ENCODE measurements around the gene ABCB10. TPM values are rescaled to one million over a fixed set of nuclear protein-coding genes. Genes with fewer than 3 reads are reported as not detected.

ABCB10 gene
- total RNA-seq, 4 donors from 2014 or later, result 14.1 to 21.8 (median 18.1) TPM

DNA sequence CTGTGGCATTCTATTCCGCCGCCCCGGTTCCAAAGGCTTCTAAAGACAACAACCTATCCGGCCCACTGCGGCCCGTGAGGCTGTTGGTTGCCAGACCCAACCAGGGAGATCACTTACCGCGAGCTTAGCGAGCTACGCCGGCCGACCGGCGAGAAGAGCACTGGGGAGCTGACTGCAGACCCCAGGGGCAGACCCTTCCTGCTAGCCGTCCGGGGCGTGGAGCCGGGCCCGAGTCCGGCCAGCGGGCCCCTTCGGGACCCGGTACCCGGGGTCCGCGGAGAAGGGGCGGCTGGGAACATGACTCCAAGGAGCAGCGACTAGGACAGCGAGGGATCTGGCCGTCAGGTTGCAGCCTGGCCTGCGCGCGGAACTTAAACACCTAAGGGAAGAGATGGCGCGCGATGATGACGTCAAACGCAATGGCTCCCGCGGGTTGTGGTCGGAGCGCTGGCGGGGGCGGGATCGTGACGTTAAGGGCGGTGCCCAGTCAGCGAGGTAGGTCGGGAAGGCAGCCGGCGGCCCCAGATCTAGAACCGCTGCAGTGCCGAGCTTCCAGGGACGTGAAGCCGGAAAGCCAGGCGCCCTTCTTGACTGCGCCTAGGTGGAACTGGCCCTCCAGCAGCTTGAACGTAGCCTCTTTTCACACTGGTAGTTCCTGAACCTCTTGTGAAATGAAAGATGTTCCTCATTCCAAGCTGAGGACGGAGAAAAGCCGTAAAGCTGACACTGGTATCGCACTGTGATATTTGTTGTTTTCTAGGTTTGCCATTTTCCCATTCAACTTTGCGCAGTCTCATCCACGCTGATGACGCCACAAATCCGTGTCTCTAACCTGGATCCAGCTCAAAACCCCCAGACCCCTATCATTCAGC, 50.3 kb downstream of the ABCB10 start, which contains the start of gene NUP133:
Gene NUP133 (minus strand): TSS at position 391 of the 872 bp plus-strand sequence. CDS start 92 bp downstream, at position 299.
- H3K36me3 ChIP-seq, result peaks cover 0 to 11% of the 10 kb centered on the region in 2 donors
- no peaks in the 10 kb centered on the region for H3K9me3 ChIP-seq
- WGBS, 2 donors (ENCODE audit: low coverage in 1 of 2), result 0 to 4% methylated on average over 4 to 8 of the region's 65 CpGs
- H3K27ac ChIP-seq, result peak within 1 kb of the TSS; percentile 92 to 99 (median 96)
- ATAC-seq, result peak; percentile 99
- H3K27me3 ChIP-seq, result no peaks in the 10 kb centered on the region
- H3K4me1 ChIP-seq, result peaks cover 0 to 24% (median 5%) of the 10 kb centered on the region in 3 donors
- peak; percentile 98 for TF ChIP-seq POLR2AphosphoS5 (IDR thresholded peaks at IDR 0.05)
- TF ChIP-seq EP300 (IDR thresholded peaks at IDR 0.05), result no peak
- peak; percentile 92 to 95 for TF ChIP-seq POLR2A (IDR thresholded peaks at IDR 0.05)
- peak within 1 kb of the TSS; percentile 76 to 98 for H3K4me3 ChIP-seq

DNA sequence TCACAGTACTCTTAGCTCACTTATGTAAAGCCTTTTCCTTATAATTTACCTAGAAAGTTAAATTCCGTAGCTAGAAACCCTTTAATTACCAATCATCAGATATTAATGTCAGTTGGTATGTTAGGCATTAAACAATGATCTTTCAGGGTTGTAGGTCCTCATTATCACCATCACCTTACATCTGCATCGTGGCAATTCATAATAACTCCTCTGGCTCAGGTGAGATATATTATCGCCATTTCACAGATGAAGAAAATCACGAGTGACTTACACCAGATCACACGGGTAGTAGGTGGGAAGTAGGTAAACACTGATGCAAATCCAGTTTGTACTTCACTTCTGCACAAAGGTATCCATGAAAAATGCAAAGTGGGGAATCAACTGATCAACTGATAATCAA, 51.0 kb downstream of the ABCB10 start:
- peak overlapping the region; percentile 76 to 98 for H3K4me3 ChIP-seq
- ATAC-seq, result no peak
- H3K9me3 ChIP-seq, result no peaks in the 10 kb centered on the region
- WGBS, 2 donors (ENCODE audit: low coverage in 1 of 2), result 2 to 4% methylated on average over 5 of the region's 5 CpGs
- peaks cover 0 to 18% of the 10 kb centered on the region in 2 donors for H3K36me3 ChIP-seq
- peaks cover 0 to 24% (median 5%) of the 10 kb centered on the region in 3 donors for H3K4me1 ChIP-seq
- no peaks in the 10 kb centered on the region for H3K27me3 ChIP-seq
- TF ChIP-seq EP300 (IDR thresholded peaks at IDR 0.05) (no peak), POLR2A (IDR thresholded peaks at IDR 0.05) (no peak), POLR2AphosphoS5 (IDR thresholded peaks at IDR 0.05) (no peak)
- TF ChIP-seq, protein P1, sequence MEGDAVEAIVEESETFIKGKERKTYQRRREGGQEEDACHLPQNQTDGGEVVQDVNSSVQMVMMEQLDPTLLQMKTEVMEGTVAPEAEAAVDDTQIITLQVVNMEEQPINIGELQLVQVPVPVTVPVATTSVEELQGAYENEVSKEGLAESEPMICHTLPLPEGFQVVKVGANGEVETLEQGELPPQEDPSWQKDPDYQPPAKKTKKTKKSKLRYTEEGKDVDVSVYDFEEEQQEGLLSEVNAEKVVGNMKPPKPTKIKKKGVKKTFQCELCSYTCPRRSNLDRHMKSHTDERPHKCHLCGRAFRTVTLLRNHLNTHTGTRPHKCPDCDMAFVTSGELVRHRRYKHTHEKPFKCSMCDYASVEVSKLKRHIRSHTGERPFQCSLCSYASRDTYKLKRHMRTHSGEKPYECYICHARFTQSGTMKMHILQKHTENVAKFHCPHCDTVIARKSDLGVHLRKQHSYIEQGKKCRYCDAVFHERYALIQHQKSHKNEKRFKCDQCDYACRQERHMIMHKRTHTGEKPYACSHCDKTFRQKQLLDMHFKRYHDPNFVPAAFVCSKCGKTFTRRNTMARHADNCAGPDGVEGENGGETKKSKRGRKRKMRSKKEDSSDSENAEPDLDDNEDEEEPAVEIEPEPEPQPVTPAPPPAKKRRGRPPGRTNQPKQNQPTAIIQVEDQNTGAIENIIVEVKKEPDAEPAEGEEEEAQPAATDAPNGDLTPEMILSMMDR (IDR thresholded peaks at IDR 0.05), result no peak
- peak overlapping the region; percentile 92 to 99 (median 96) for H3K27ac ChIP-seq

DNA sequence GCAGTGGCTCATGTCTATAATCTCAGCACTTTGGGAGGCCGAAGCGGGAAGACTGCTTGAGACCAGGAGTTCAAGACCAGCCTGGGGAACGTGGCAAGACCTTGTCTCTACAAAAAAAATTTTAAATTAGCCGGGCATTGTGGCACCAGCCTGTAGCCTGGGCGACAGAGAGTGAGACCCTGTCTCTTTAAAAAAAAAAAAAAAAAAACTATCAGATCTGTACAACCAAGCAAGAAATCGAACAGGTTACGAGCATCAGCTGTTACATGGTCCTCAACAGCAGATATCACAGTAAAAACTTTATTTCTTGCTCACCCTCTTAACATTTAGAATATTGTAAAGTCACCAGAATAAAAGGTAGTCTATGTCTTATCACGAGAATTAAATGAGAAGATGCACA, 51.9 kb downstream of the ABCB10 start:
- Histone ChIP-seq H3K27me3 (no peaks in the 10 kb centered on the region), H3K36me3 (peaks cover 0 to 24% of the 10 kb centered on the region in 2 donors), H3K4me3 (no peak overlapping the region), H3K9me3 (no peaks in the 10 kb centered on the region), H3K27ac (no peak overlapping the region), H3K4me1 (peaks cover 0 to 24% (median 5%) of the 10 kb centered on the region in 3 donors)
- WGBS, 2 donors (ENCODE audit: low coverage in 1 of 2), result 65 to 73% methylated on average over 6 to 8 of the region's 8 CpGs
- TF ChIP-seq, protein P1 (IDR thresholded peaks at IDR 0.05), result no peak
- no peak for TF ChIP-seq POLR2A (IDR thresholded peaks at IDR 0.05)
- TF ChIP-seq POLR2AphosphoS5 (IDR thresholded peaks at IDR 0.05), result no peak
- no peak for TF ChIP-seq EP300 (IDR thresholded peaks at IDR 0.05)
- ATAC-seq, result no peak

DNA sequence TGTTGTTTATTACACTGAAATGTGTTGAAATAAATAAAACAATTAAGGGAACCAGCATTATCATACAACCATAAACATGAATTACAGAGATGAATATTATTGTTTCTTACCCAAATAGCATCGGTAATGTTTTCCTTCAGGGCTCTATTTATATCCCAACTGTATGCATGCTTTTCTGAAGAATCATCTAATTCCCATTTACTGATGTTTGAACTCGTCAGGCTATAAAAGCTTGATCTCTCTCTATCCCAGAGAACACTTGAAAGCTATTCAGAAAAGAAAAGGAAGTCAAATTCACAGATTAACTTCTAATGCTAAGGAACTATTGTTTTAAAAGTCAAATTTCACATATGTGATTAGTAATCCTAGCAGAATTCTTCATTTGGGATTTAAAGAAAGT, 62.7 kb downstream of the ABCB10 start:
- 63 to 82% methylated on average over 2 of the region's 2 CpGs for WGBS, 2 donors (ENCODE audit: low coverage in 1 of 2)
- H3K9me3 ChIP-seq, result no peaks in the 10 kb centered on the region
- H3K36me3 ChIP-seq, result peaks cover 4 to 100% of the 10 kb centered on the region in 2 donors
- no peaks in the 10 kb centered on the region for H3K4me1 ChIP-seq
- H3K4me3 ChIP-seq, result no peak overlapping the region
- ATAC-seq, result no peak
- TF ChIP-seq EP300 (IDR thresholded peaks at IDR 0.05), result no peak
- no peak for TF ChIP-seq POLR2A (IDR thresholded peaks at IDR 0.05)
- TF ChIP-seq, protein P1 (IDR thresholded peaks at IDR 0.05), result no peak
- no peak for TF ChIP-seq POLR2AphosphoS5 (IDR thresholded peaks at IDR 0.05)
- no peak overlapping the region for H3K27ac ChIP-seq
- no peaks in the 10 kb centered on the region for H3K27me3 ChIP-seq

DNA sequence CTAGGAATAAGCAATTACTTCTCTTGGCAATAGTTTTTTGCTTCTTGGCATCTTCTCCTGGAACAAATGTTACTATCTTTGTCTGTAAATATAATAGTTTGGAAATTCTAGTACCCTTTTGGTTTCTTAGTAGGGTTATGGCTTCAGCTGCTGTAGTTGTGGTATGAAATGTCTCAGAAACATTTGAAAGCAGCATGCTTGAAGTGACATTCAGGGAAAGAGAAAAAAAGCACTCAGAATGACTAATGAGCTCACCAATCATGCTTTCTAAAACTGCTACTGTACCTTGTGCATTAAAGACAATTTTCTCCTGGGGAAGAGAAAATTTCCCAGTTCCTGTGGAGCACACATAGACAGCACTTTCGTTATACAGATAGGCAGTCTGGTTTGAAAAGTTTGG, 71.3 kb downstream of the ABCB10 start:
- Histone ChIP-seq H3K4me3 (no peak overlapping the region), H3K27ac (no peak overlapping the region), H3K27me3 (no peaks in the 10 kb centered on the region), H3K36me3 (peaks cover 9 to 96% of the 10 kb centered on the region in 2 donors), H3K4me1 (peaks cover 0 to 5% (median 0%) of the 10 kb centered on the region in 3 donors), H3K9me3 (no peaks in the 10 kb centered on the region)
- WGBS, 2 donors (ENCODE audit: low coverage in 1 of 2), result 93 to 100% methylated on average over 1 of the region's 1 CpG
- ATAC-seq, result no peak
- TF ChIP-seq POLR2A (IDR thresholded peaks at IDR 0.05) (no peak), EP300 (IDR thresholded peaks at IDR 0.05) (no peak), POLR2AphosphoS5 (IDR thresholded peaks at IDR 0.05) (no peak)
- TF ChIP-seq, protein P1 (IDR thresholded peaks at IDR 0.05), result no peak

All from gastroesophageal sphincter (tissue), 4 donors.